ENCODE measurements around the gene EPM2AIP1. TPM values are rescaled to one million over a fixed set of nuclear protein-coding genes. Genes with fewer than 3 reads are reported as not detected.
"Not testable (repeated sequence)": the region's sequence is repeated elsewhere in the genome, so short reads cannot be mapped to it uniquely, and the experiment has no call there.

The EPM2AIP1 gene
- total RNA-seq, 1 donor from 2014 or later = 57.9 TPM

DNA sequence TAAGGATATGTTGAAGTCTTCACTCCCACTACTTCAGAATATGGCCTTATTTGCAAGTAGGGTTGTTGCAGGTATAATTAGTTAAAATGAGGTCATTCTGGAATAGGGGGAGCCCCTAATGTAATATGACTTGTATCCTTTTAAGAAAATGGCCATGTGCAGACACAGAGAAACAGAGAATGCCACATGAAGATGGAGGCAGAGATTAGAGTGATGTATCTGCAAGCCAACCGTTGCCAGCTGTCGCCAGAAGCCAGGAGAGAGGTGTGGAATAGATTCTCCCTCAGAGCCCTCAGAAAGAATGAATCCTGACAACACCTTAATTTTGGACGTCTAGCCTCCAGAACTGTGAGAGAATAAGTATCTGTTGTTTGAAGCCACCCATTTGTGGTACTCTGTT is 36.8 kb downstream of the EPM2AIP1 start:
- no peak for FAIRE-seq
- DNase-seq (ENCODE audit: low spot score in 2 of 2) = no peak

DNA sequence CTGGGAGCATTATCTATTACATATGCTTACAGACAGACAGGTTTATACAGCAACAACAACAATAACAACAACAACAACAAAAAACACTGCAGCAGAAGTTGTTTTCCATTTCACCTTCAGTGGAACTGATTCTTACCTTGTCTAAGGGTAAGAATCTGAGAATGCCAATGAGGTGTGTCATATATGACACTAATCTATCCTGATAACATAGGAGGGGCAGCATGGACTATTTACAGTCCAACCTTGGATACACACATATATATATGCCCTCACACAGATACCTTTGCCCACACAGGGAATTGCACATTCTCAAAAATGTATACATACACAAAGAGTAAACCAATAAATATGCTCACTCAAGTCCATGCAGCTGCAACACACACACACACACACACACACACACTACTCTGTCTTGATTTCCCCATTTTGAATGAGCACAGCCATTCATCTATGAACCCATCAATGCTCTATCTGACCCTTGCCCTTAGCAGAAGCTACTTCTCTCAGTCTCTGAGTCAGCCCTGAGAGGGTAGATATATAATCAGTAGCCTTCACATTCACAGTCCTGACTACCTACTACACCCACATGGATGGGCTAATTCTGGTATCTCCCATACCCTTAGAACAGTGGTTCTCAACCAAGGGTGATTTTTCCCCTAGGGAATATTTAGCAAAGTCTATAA is 38.3 kb downstream of the EPM2AIP1 start:
- no peak for FAIRE-seq
- no peak for DNase-seq (ENCODE audit: low spot score in 2 of 2)

DNA sequence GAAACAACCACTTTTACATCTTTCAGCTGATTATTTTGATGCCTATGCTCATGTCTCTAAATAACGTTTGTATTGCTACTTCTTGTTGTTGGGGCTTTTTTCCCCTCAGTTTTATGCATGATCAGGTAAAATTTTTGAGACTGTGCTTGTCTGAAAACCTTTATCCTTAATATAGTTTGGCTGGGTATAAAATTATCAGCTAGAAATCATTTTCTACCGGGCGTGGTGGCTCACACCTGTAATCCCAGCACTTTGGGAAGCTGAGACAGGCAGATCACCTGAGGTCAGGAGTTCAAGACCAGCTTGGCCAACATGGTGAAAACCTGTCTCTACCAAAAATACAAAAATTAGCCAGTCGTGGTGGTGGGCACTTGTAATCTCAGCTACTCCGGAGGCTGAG is 45.1 kb downstream of the EPM2AIP1 start:
- FAIRE-seq; DNase-seq (ENCODE audit: low spot score in 2 of 2): not testable (repeated sequence)

DNA sequence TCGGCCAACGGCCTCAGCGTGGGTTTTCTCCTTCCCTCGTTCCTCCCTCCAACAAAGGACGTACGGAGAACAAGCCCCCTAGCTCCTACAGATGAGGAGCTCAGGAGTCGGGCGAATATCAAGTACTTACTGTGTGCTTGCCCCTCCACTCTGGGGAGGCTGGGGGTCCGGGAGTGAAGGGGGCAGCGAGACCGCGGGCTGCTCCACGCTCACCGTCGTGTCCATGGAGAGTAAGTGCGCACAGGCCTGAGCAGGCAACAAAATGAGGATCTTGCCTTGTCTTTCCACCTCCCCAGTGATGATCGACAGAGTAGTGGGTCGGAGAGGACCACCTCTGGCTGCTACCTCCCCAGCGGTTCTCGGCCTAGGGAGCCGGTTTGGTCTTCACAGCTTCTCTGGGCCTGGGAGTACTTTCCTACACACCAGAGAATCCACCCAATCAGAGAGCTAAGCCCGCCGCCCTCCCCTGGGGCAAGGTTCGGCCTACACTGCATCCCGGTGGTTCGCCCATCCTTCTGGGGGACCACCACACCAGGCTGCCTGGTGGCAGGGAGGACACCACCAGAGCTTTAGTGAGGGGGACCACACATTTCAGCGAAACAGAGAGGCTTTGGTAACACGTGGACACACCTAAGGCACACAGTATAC is 47.5 kb downstream of the EPM2AIP1 start:
- no peak for DNase-seq (ENCODE audit: low spot score in 2 of 2)
- no peak for FAIRE-seq

DNA sequence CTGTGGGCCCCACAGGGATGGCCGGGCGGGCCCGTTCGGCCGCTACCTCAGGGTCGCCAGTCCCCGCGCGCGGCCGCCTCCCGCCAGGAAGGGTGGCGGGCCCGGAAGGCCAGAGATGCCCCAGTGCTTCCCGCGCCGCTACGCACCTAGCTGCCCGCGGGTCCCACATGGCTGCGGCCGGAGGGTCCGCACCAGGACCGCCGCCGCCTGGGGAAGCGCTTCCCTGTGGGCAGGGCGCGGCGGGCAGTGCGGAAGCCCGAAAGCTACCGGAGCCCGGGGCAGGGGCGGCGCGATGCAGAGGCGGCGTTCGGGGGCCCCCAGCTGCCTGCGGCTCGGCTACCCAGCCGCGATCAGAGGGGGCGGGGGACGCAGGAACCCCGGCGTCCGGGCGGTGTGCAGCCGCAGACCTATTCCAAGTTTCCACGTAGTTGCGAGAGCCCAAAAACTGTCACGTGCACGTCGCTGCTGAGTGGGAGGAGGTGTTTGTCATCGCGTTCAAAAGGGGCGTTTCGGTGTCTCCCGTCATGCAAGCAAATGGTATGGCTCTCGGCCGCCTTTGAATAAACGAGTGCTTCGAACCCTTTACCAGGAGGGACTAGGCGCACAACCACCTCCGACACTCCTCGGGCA is 48.2 kb downstream of the EPM2AIP1 start, which contains the start of gene TRANK1:
TRANK1 (minus strand) TSS at position 414 of the 630 bp plus-strand sequence; CDS start at position 169, 245 bp downstream.
- DNase-seq (ENCODE audit: low spot score in 2 of 2) (peak; percentile 61 to 77), FAIRE-seq (no peak)

DNA sequence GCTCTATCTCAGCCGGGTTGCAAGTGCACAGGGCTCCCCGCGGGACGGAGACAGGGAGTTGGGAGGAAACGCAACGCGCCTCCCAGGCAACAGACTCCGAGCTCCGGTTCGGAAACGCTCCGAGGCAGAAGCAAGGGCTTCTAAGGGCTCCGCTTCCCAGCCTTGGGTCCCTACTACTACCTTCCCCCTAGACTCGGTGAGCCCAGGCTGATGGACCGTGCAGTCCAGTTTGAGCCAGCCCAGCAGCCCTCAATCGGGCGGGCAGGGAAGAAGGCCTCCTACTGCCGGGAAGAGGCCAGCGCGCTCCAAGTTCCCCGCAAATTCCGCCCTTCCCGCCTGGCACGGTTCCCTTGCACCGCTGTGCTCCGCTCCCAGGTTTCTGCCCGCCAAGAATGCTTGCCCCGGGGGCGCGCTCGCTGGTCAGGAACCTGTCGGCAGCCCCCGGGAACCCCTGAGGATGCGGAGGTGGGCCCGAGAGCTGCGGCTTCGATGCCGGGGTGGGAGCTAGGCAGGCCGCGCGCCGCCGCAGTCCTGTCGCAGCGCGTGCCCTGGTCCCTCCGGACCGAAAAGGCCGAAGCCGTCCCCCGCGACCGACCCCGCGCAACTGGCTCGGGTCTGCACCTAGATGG is 48.8 kb downstream of the EPM2AIP1 start:
- FAIRE-seq = no peak
- DNase-seq (ENCODE audit: low spot score in 2 of 2) = peak; percentile 60 to 74

DNA sequence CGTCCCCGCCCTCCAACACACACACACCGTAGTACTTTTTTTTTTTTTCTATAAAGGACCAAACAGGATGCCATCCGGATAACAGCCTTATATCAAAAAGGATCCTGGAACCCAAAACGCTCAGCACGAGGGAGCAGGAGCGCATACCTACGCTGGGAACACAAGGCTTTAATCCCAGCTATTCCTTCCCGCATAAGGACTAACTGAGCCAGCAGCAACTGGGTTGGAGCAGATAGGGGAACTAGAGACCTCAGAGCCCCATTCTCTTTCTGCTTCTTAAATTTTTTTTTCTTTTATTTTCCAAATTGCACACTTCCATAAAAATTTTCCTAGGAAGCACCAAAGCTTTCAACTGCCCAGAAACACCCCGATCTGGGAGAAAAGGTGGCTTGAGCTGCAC is 49.3 kb downstream of the EPM2AIP1 start:
- no peak for DNase-seq (ENCODE audit: low spot score in 2 of 2)
- no peak for FAIRE-seq

DNA sequence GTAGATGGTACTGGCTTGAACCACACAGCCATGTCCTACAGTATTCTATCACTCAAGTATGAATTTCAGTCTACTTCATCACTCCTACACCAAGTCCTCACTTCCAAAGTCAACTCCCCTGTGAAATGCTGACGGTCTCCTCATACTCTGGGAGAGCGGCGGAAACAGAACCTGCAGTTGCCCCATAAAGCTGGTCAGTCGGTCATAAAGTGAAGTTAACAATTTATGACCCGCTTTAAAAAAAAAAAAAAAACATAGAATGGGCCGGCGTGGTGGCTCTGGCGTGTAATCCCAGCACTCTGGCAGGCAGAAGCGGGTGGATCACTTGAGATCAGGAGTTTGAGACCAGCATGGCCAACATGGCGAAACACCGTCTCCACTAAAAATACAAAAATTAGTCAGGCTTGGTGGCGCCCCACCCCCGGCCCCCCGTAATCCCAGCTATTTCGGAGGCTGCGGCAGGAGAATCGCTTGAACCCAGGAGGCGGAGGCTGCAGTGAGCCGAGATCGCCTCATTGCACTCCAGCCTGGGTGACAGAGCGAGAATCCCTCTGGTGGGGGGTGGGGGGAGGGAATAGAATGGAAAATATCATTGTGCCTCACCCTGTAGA is 50.2 kb downstream of the EPM2AIP1 start:
- FAIRE-seq (no peak), DNase-seq (ENCODE audit: low spot score in 2 of 2) (no peak)

DNA sequence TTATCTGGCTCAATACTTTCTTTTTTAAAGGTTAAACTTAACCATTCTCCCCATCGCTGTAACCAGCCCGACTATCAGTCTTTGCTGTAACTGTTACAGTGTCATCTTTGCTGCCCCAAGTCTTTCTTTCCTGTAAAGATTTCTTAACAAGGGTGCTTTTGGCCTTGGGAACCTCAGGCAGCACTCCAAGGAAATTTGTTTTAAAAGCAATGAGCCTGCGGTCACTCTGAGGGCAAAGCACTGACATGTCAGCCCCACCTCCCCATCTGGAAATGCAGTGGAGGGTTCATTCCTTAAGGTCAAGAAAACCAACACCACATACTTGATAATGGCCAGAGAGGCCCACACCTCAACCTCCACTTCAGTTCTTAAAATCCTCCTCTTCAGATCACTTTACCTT is 51.3 kb downstream of the EPM2AIP1 start:
- FAIRE-seq = no peak
- DNase-seq (ENCODE audit: low spot score in 2 of 2) = no peak

DNA sequence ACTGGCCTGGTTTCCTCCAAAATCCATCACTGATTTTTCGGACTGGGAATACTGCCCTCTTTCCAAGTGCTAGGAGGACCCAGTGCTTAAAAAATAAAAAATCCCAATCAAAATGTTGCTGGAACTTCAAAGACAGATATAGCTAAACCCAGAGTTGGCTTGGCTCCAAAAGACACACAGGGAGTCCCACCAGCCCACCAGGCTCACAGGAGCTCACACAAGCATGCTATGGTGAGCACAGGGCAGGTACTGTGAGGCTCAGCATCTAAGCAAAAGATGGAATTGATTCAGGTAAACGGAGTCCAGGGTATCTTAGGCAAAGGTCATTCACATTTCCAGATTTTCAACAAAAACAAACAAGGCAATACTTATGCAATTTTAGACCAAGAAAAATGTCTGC is 51.8 kb downstream of the EPM2AIP1 start:
- DNase-seq (ENCODE audit: low spot score in 2 of 2) (no peak), FAIRE-seq (no peak)

DNA sequence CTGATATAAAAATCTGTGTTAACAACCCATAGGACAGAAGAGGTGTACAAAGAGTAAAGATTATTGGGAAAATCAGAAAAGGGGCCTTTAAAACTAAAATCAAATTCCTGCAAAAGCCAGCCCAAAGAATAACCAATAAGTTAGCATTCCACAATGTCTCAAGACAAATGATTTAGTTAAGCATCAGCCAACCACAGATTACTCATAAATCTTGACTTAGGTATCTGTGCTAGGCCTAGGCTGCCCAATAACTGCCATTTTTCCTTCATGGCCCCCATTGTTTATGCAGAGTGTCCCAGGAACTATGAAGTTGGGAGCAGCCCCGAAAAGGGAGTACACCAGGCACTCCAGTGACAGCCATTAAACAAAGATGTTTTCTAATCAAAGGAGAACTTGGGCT is 55.4 kb downstream of the EPM2AIP1 start:
- DNase-seq (ENCODE audit: low spot score in 2 of 2) (no peak), FAIRE-seq (no peak)

Small RNA genes lying within 50 kb of the gene (small RNA-seq; reads per million reads assigned to genes)
- not detected for gene RNU6ATAC4P

Other genes with a start within 250 kb of the EPM2AIP1 start
- 7.7 TPM for gene DCLK3, start 228.6 kb downstream of the EPM2AIP1 start, total RNA-seq
- 9.0 TPM for gene TRANK1, start 48.1 kb downstream of the EPM2AIP1 start, total RNA-seq
- 53.8 TPM for gene MLH1, start 387 bp upstream of the EPM2AIP1 start, total RNA-seq
- 55.4 TPM for gene LRRFIP2, start 181.5 kb upstream of the EPM2AIP1 start, total RNA-seq